NCI-H128 (cell line): ENCODE data around the gene CCDC38.
"Not testable (repeated sequence)": the region's sequence is repeated elsewhere in the genome, so short reads cannot be mapped to it uniquely, and the experiment has no call there.

Experiments used
- DNase-seq: peaks from one replicate; lab custom pipeline; 2025; ENCODE audit not compliant: unreplicated experiment; lab: John Stamatoyannopoulos, UW

CCDC38 gene

DNA sequence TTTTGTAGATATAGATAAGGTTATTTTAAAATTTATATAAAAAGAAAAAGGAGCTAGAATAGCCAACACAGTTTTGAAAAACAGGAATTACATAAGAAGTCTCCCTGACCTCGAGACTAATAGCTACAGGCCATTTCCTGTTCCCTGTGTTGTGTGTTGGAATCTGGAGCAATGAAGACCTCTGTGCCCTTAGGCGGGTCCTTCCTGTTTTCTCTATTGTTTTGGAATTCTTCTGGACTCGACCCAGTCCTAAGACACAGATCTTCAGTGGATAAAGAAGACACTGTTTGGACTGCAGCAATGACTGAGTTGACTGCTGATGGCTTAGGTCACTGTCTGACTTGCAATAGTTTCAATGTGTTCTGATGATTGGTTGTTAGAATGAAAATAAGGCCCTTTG, 57.4 kb downstream of the CCDC38 start:
- DNase-seq, result no peak

DNA sequence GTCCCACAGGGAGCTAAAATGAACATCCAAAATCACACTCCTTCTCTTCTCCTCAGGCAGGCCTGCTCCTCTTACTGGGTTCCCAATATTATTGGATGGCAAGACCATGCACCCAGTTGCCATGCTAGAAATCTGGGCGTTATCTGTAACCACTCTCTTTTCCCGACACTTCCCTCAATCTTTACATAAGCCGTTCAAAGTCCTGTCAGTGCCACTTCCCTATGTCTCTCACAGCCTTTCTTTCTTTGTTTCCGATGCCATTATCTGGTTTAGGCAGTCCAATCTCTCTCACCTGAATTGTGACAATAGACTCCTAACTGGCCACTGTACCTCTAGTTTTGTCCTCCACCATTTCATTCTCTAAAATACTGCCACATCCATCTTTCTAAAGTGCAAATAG, 59.5 kb downstream of the CCDC38 start:
- no peak for DNase-seq

DNA sequence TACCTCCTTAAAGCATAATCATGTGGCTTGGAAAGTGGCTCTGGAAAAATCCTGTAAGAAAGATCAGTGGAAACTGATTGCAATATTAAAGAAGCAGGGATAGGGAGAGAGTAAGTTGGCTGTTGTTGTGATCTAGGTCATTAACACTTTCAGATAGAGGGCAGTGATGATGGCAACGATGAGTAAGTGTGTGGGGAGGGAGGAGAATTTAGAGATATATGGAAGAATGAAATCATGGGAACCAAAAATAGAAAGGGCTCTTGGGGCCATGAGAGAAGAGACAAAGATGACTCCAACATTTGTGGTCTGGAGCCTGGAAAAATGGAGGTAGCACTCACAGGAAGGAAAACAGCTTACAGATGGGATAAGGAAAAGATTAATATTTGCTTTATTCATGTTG, 60.3 kb downstream of the CCDC38 start:
- DNase-seq, result no peak

DNA sequence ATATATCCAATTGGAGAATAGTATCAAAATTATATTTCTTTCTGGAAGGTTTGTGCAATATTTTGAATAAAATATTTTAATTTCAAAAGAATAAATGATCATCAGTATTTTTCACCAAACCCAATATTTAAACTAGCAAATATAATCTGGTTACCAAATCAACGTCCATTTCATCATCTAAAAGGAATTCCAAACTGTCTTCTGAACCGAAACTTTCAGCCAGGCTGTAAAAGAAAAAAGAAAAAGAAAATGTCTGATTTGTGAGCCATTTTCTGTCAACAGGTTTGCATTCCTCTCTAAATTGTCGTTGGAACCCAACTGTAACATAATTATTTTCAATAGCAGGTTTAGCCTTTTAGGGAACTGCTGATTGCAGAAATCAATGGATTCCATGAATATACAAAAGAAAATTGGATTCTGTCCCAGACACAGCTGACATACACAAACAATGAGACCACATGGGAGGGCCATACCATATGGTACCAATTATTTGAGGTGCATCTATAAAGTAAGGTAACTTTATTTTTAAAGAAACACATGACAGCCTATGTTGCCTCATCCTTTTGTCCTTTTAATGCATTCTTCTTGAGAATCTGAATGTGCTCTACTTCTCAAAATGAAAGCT, 61.0 kb downstream of the CCDC38 start:
- DNase-seq, result no peak

DNA sequence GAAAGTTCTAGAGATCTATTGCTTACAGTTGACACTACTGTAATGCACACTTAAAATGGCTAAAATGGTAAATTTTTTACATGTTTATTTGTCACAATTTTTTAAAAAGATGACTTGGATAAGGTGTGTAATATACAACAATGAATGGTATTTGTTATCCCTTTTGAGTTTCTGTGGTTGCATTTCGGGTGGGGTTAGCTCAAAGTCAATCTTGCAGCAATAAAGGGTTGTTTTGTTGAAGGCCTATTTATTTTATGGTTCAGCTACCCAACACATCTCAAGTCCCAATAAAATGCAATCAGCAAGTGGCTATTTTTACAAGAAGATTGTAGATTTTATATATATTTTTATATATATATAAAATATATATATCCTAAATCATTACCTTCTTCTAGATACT, 61.5 kb downstream of the CCDC38 start:
- DNase-seq, result no peak

DNA sequence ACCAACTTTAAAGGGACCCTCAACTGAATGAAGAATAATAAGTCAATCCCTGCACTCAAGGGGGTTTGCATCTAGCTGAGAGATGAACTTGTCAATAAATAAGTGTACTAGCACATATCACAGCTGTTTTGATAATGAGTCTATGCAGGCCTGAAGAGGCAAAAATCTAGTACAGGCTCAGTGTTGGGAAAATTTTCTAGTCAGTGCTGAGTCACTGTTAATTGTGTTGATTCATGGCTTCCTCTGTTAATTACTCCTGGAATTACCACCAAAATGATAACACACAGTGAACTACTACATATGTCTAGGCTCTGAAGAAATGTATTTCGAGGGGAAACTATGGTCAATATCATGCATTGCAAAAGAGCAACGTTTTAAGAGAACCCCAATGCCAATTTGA, 64.8 kb downstream of the CCDC38 start:
- no peak for DNase-seq

DNA sequence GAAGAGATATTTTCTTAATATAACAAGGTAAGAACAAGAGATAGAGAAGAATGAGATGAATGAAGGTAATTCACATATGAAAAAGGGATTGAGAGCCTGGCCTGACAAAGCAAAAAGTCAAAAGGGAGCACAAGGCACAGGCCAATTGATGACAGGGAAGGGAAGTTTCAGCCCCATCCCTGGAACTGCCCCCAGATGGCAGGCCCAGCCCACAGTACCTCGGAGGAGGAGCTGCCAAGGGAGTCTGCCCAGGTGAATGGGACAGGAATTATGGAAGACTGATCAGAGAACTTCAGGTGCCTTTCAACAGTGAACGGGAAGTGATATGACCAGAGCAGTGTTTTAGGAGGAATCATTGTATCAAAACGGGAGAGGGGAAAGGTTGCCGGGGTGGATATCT, 68.0 kb downstream of the CCDC38 start:
- DNase-seq, result no peak

DNA sequence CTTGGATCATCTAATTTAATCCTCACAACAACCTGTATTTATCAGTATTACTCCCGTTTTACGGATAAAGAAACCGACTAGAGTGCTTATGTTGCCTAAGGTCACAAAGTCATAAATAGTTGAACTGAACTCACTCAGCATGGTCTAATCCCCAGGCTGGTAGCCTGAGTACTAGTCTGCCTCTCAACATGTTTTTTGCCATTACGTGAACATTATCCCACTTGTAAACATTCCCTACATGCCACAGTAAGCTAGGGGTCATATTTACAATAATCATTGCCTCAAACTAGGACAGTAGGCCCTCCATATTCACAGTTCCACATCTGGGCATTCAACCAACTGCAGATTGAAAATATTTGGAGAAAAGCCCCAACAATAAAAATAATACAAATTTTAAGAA, 71.5 kb downstream of the CCDC38 start:
- DNase-seq, result no peak

DNA sequence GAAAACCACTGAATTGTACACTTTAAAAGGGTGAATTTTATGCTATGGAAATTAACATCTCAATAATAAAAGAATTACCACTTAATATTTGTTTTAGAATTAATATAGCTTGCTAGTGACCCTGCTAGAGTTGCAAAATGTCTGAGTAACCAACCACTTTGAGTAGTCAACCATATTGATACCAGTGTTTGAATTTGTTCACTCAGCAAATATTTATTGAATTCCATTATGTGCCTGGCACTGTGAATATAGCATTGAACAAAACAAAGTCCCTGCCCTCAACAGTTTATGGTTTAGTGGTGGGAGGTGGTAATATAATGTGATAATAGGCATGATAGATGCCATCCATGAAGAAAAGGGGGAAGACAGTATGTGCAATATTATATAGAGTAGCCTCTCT, 79.1 kb downstream of the CCDC38 start:
- no peak for DNase-seq

DNA sequence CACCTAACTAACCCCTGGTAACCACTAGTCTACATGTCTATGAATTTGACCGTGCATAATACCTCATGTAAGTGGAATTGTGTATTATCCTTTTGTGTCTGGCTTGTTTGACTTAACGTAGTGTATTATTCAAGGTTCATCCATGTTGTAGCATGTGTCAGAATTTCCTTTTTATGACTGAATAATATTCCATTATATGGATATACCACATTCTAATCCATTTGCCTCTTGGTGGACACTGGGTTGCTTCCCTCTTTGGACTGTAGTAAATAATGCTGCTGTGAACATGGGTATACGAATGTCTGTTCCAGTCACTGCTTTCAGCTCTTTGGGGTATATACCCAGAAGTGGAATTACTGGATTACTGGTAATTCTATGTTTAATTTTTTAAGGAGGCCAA, 80.4 kb downstream of the CCDC38 start:
- DNase-seq, result no peak

DNA sequence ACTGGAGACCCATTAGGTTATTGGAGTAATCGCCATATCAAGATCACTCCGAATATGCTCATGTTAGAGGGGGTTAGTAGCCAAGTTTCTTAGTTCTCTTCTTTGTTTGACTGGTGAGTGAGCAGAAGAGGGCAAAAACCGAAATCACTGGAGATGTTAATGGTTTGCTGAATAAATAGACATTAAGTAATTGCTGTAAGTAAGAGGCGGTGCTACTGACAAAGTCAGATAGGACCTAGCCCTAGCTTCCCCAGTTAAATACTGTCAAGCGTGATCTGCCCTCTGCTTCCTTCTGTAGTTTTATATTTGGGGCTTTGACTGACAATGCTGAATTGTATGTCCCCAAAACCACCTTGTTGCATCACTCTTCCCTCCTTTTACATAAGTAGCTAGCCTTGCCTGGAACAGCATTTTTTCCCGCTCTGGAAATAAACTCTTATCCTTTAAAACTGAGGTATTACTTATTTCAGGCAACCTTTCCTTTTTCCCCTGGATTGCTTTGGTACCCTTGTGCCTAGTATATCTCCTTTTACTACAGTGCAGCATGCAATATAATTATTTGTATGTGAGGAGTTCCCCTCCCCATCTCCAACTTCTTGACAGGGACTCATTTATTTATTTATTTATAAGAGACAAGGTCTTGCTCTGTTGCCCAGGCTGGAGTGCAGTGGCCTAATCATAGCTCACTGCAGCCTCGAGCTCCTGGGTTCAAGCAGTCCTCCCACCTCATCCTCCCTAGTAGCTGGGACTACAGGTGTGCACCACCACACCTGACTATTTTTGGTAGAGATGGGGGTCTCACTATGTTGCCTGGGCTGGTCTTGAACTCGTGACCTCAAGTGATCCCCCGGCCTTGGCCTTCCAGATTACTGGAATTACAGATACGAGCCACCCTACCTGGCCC, 82.2 kb downstream of the CCDC38 start:
- no peak for DNase-seq

DNA sequence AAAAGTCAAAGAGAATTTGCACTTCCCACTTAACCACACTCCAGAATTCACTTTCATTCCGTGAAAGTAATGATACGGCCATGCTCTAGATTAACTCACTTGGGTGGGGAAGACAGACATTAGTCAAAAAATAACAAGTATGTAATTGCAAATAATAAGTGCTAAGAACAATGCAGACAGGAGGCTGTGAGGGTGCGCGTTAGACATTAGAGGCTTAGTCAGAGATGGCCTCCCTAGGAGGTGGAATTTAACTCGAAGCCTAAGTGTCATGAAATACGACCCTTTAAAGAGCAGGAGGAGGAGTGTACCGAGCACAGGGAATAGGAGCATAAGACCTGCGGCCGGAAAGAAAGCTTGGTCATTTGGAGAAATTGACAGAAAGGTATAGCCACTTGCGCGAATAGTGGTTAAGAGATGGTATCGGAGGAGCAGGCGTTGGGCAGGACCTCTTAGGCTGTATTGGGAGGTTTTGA, 83.0 kb downstream of the CCDC38 start:
- DNase-seq, result no peak

DNA sequence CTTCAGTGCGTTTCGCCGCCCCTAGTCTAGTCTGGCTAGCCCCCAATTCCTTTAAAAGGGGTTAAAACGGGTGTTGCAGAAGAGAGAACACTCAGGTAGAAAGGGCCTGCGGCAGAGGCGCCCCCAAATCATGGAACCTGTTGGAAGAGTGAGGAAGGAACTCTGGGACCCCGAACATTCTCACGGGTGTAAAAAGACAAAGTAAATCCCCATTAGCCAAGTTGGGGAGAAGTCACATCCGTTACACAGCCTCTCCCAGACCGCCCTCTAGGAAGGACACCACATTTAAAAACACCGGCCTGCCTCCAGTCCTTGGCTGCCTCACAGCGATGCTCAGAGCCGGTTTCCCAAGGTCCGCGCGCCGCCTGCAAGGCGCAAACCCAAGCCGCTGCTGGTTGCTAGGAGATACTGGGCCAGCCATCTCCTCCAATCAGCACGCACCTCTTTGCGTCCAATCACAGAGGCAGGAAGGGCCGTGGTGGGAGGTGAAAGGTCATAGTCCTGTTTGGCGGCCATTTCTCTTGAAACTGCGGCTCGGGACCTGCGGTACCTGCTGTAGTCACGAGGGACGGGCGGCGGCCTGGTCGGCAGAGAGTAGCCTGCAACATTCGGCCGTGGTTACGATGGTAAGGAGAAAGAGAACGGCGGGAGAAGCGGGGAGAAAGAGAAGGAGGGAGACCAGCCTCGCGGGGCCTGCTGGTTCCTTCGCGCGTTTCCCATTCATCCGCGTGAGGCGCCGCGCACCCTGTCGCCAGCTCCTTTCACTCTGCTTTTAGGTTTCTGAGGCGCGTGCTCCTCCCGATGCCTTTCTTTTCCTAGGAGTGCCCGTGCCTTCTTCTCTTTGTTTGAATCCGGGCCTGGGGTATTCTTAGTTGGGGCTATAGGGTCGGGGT, 83.7 kb downstream of the CCDC38 start, which contains the start of gene SNRPF:
SNRPF (plus strand) TSS at position 502 of the 893 bp plus-strand sequence; CDS start at position 624, 122 bp downstream.
- DNase-seq, result peak; percentile 94

DNA sequence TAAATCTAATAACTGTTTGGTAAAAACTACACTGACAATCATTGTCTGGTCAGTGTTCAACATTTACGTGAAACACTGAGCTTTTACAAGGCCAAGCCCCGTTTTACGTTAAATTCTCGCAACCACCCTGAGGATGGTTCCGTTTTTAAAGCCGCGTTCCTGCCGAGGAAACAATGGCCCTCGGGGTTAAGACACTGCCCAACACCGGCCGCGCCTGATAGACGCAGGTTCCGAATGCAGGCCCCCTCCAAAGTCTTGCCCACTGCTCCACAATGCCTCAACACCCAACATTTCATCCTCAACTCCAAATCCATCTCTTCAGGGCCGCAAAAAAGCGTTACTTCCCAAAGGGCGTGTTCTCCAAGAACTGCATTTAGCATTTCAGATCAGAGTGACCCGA, 84.6 kb downstream of the CCDC38 start:
- DNase-seq, result no peak

DNA sequence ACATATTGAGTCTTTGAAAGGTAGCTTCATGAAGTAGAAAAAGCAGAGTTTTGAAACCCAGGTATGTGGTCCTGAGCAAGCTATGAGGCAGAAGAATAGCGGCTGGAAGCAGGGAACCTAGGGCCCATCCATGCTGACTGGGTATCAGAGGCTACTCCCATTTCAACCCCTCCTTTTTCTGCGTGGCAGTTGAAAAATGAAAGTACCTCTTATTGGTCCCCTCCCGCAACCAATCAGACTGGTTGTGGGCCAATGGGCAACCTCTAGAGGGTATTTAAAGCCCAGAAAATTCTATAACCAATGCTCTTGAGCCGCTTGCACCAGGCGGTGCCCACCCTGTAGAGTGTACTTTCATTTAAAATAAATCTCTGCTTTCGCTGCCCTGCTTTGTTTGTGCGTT, 85.3 kb downstream of the CCDC38 start:
- DNase-seq, result no peak

DNA sequence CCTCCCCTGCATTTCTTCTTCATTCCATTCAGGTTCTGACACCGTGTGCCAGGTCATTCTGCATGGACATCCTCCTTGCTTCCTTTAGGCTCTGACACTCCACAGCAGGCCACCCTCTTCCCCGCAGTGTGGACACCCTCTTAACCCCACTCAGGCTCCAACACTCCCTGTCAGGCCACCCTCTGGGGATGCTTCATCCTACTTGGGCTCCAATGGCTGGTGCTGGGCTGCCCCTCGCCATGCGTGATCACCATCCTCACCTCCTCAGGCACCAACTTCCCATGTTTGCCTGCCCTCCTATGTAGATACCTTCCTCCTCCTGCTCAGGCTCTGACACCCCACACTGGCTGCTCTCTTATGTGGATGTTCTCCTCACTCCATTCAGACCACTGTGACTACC, 90.3 kb downstream of the CCDC38 start:
- DNase-seq, result no peak

DNA sequence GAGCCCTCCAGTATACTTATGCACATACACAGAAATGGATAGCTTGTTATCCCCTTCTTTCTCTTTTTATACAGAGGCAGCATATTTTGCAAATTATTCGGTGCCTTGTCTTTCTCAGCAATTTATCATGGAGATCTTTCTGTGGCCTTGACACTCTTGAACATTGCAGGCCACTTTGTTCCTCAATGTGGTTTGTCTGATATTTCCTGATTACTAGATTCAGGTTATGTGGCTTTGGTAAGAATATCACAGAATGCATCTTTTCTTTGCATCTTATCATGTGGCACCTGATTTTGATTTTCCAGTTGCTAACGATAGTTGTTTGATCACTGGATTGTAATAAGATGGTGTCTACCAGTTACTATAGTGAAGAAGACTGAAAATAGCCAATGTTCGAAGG, 90.8 kb downstream of the CCDC38 start:
- DNase-seq, result no peak

DNA sequence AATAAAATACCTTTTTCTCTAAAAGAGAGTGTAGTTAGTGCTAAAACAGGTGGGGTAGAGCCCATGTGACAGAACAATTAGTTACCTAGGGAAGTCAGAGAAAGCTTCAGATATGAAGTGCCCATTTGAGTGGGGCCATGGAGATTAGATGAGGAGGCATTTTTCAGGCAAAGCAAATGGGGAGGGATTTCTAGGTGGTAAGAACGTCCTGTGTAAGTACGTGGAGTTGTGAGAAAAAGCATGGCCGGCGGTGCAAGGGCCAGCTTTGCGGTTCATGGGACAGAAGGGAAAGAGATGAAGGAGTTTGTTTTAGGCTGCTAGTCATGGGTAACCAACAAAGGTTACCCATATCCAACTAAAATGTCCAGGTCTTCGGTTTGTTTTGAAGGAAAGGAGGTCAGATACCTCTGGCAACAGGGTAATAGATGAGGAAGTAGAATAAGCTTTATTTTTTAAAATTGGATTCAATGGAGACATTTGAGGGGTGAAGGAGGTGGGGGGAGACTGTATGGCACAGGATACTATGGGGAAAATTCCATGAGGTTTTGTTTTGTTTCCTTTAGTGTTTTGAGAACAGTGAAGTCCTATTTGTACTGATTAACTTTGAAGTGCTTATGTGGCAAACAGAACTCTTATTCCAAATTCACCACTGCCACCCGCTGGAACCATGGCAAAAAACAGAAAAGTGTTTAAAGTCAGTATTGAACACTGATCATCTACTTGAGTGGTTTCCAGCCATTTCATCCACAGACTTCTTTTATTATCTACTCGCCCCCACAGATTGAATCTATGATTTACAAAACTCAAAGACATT, 93.6 kb downstream of the CCDC38 start:
- no peak for DNase-seq

DNA sequence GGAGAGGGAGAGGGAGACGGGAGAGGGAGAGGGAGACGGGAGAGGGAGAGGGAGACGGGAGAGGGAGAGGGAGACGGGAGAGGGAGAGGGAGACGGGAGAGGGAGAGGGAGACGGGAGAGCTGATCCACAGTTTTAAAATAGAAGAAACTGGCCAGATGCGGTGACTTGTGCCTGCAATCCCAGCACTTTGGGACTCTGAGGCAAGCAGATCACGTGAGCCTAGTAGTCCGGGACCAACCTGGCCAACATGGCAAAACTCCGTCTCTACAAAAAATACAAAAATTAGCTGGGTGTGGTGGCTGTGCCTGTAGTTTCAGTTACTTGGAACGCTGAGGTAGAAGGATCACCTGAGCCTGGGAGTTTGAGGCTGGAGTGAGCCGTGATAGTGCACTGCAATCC, 100.0 kb downstream of the CCDC38 start:
- DNase-seq, result not testable (repeated sequence)

DNA sequence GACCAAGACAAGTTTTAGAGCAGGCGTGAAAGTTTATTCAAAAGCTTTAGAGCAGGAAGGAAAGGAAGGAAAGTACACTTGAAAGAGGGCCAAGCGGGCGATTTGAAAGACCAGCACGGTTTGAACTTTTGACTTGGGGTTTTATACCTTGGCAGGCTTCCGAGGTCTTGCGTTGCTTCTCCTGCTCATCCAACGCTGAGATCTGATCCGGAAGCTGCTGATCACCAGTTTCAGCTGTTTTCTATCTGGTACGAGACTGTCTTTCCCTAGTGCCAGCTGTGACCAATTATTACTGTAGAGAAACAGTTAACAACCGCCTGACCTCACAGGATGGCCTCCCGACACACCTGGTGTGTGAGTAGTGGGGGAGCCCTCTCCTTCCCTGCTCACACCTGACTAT, 104.3 kb downstream of the CCDC38 start:
- no peak for DNase-seq
